NCI-H82 (cell line): Measurements from ENCODE around the gene TTLL8.

Source experiments
- DNase-seq: peaks from one replicate; lab custom pipeline; 2025; lab: John Stamatoyannopoulos, UW

TTLL8 gene

GRCh38 chr22:50016988-50017700 is 41.0 kb downstream of the TTLL8 start:
- DNase-seq = no peak

GRCh38 chr22:50016308-50016987 is 41.6 kb downstream of the TTLL8 start:
- no peak for DNase-seq

GRCh38 chr22:50015451-50016307 is 42.4 kb downstream of the TTLL8 start:
- no peak for DNase-seq

- DNase-seq = no peak
Measured at GRCh38 chr22:50014655-50015401, 43.3 kb downstream of the TTLL8 start.

GRCh38 chr22:50014053-50014501 is 44.0 kb downstream of the TTLL8 start:
- no peak for DNase-seq

- DNase-seq = no peak
Measured at GRCh38 chr22:50012211-50013181, 45.6 kb downstream of the TTLL8 start, which contains the start of gene IL17REL. IL17REL (minus strand) TSS chr22:50012765; CDS start chr22:50012646, 119 bp downstream.

- no peak for DNase-seq
Measured at GRCh38 chr22:50011447-50012210, 46.5 kb downstream of the TTLL8 start.

- no peak for DNase-seq
Measured at GRCh38 chr22:50010676-50011446, 47.2 kb downstream of the TTLL8 start.

GRCh38 chr22:50009765-50010675 is 48.1 kb downstream of the TTLL8 start:
- no peak for DNase-seq

GRCh38 chr22:50009251-50009650 is 48.8 kb downstream of the TTLL8 start:
- DNase-seq = no peak

GRCh38 chr22:50008151-50009040 is 49.7 kb downstream of the TTLL8 start:
- DNase-seq = no peak

- DNase-seq = no peak
Measured at GRCh38 chr22:50007057-50007511, 51.0 kb downstream of the TTLL8 start.

GRCh38 chr22:50004918-50005317 is 53.2 kb downstream of the TTLL8 start:
- no peak for DNase-seq

GRCh38 chr22:50002791-50003190 is 55.3 kb downstream of the TTLL8 start:
- no peak for DNase-seq

- DNase-seq = no peak
Measured at GRCh38 chr22:50001388-50002231, 56.5 kb downstream of the TTLL8 start.
